SK-N-MC (cell line): ENCODE results near the gene ERC2.

ENCODE experiments used
- EZH2 ChIP-seq: fragments of 200-600 bp; sonication (generic); IDR thresholded peaks from one replicate; pipeline ENCODE4 v1.6.1; 2017; ENCODE audit warnings: antibody characterized with exemption
- FOXP2 ChIP-seq: optimal IDR thresholded peaks from 2 replicates; pipeline ENCODE3; 2011; ENCODE audit warnings: mild to moderate bottlenecking, moderate library complexity; ENCODE audit not compliant: insufficient read depth; ENCODE audit errors: extremely low read length, control extremely low read depth
- POLR2AphosphoS5 ChIP-seq: IDR thresholded peaks from 2 replicates; pipeline ENCODE4 v1.6.1; 2012; ENCODE audit warnings: mild to moderate bottlenecking, low read depth, low read length, borderline replicate concordance

- no peak for TF ChIP-seq POLR2AphosphoS5
- no peak for TF ChIP-seq EZH2
- no peak for TF ChIP-seq FOXP2
Measured at GRCh38 chr3:56189536-56189935, 278.7 kb downstream of the ERC2 start.
